Limb (tissue), 2 donors: Measurements from ENCODE around the gene LRMDA.

Experiments used
- DNase-seq, 2 donors: peaks; one replicate each; pipeline ENCODE4 v3.0.0-alpha.2; 2016; ENCODE audit errors: extremely low spot score in 2 of 2

The LRMDA gene

GRCh38 chr10:75443362-75443761 lies 11.9 kb downstream of the LRMDA start:
- no peak for DNase-seq

GRCh38 chr10:75444781-75445386 lies 13.5 kb downstream of the LRMDA start:
- no peak for DNase-seq

- no peak for DNase-seq
Observed at GRCh38 chr10:75446508-75446907, 15.1 kb downstream of the LRMDA start.

GRCh38 chr10:75448166-75448565 lies 16.7 kb downstream of the LRMDA start:
- DNase-seq = no peak

- DNase-seq = no peak
Observed at GRCh38 chr10:75449382-75450074, 18.1 kb downstream of the LRMDA start.

GRCh38 chr10:75450075-75450445 lies 18.6 kb downstream of the LRMDA start:
- DNase-seq = no peak

GRCh38 chr10:75450644-75451640 lies 19.5 kb downstream of the LRMDA start:
- DNase-seq = no peak

- no peak for DNase-seq
Observed at GRCh38 chr10:75451831-75452230, 20.4 kb downstream of the LRMDA start.

GRCh38 chr10:75452997-75453396 lies 21.6 kb downstream of the LRMDA start:
- DNase-seq = no peak

GRCh38 chr10:75456122-75456521 lies 24.7 kb downstream of the LRMDA start:
- DNase-seq = no peak

GRCh38 chr10:75460059-75460458 lies 28.6 kb downstream of the LRMDA start:
- no peak for DNase-seq

GRCh38 chr10:75461672-75462649 lies 30.5 kb downstream of the LRMDA start:
- DNase-seq = no peak

- DNase-seq = no peak
Observed at GRCh38 chr10:75462865-75463264, 31.4 kb downstream of the LRMDA start.

GRCh38 chr10:75464478-75465449 lies 33.3 kb downstream of the LRMDA start:
- DNase-seq = no peak

GRCh38 chr10:75465450-75465827 lies 34.0 kb downstream of the LRMDA start:
- DNase-seq = no peak

- no peak for DNase-seq
Observed at GRCh38 chr10:75466001-75466400, 34.6 kb downstream of the LRMDA start.

- DNase-seq = no peak
Observed at GRCh38 chr10:75466886-75467285, 35.5 kb downstream of the LRMDA start.

GRCh38 chr10:75468612-75469005 lies 37.2 kb downstream of the LRMDA start:
- peak; percentile 39 to 44 for DNase-seq

GRCh38 chr10:75469006-75469616 lies 37.7 kb downstream of the LRMDA start:
- peak in 1 of 2 donors; percentile 39 for DNase-seq
